Fibroblast of villous mesenchyme (primary cell): ENCODE measurements around the gene CYB561. TPM values are rescaled to one million over a fixed set of nuclear protein-coding genes. Genes with fewer than 3 reads are reported as not detected.

Experiments used
- DNase-seq: peaks from one replicate; pipeline ENCODE4 v3.0.0-alpha.2; 2010; ENCODE audit warnings: low read depth
- H3K4me3 ChIP-seq: 2 replicates; pipeline ENCODE4 v1.5.1; 2011; ENCODE audit warnings: low read depth, mild to moderate bottlenecking, low read length
- CTCF ChIP-seq: IDR thresholded peaks from 2 replicates; pipeline ENCODE4 v1.5.1; 2012; ENCODE audit warnings: low read depth, mild to moderate bottlenecking, low read length; ENCODE audit not compliant: insufficient read depth
- total RNA-seq: library from RNA; depleted of rRNA; stranded (reverse); fragments of >200 nt; gene quantifications from 2 replicates; pipeline ENCODE4 v1.2.3, GENCODE V29; 2012

Gene CYB561
- total RNA-seq, 1 donor: 12.5 TPM

- H3K4me3 ChIP-seq: no peak overlapping the region
- DNase-seq: no peak
- no peak for TF ChIP-seq CTCF
Observed at GRCh38 chr17:63420868-63421680, 25.0 kb downstream of the CYB561 start.

- no peak for TF ChIP-seq CTCF
- DNase-seq: no peak
- no peak overlapping the region for H3K4me3 ChIP-seq
Observed at GRCh38 chr17:63419949-63420867, 25.9 kb downstream of the CYB561 start.

GRCh38 chr17:63419398-63419797, 26.7 kb downstream of the CYB561 start:
- H3K4me3 ChIP-seq: no peak overlapping the region
- DNase-seq: no peak
- TF ChIP-seq CTCF: no peak

GRCh38 chr17:63418540-63418939, 27.6 kb downstream of the CYB561 start:
- no peak for DNase-seq
- no peak overlapping the region for H3K4me3 ChIP-seq
- TF ChIP-seq CTCF: no peak

- no peak for DNase-seq
- no peak overlapping the region for H3K4me3 ChIP-seq
- no peak for TF ChIP-seq CTCF
Observed at GRCh38 chr17:63414222-63414621, 31.9 kb downstream of the CYB561 start.

- DNase-seq: no peak
- TF ChIP-seq CTCF: no peak
- no peak overlapping the region for H3K4me3 ChIP-seq
Observed at GRCh38 chr17:63413128-63413527, 33.0 kb downstream of the CYB561 start.
